OCI-LY3 (cell line): ENCODE results near the gene HS2ST1.

Experiments
- H2AFZ ChIP-seq: fragments of 200-600, 300-600 bp; shearing (Covaris generic); 2 replicates; pipeline ENCODE4 v1.6.0; 2014; ENCODE audit warnings: antibody characterized with exemption, low read depth, low read length
- H3K27ac ChIP-seq: fragments of 200-600, 300-600 bp; sonication (generic); 2 replicates; pipeline ENCODE4 v1.5.1; 2014; ENCODE audit warnings: mild to moderate bottlenecking, low read length, moderate library complexity, mixed read lengths
- H3K27me3 ChIP-seq: fragments of 200-600, 300-600 bp; sonication (generic); 2 replicates; pipeline ENCODE4 v1.6.1; 2014; ENCODE audit warnings: low read depth, low read length, mixed read lengths
- H3K36me3 ChIP-seq: fragments of 200-600, 300-600 bp; sonication (generic); replicated peaks from 2 replicates; pipeline ENCODE3; 2014; ENCODE audit warnings: low read depth, low read length, mixed read lengths
- H3K4me1 ChIP-seq: fragments of 300-600, 200-600 bp; sonication (generic); 2 replicates; pipeline ENCODE4 v1.6.1; 2014; ENCODE audit warnings: low read length, mixed read lengths
- H3K4me2 ChIP-seq: fragments of 200-600, 300-600 bp; sonication (generic); 2 replicates; pipeline ENCODE4 v1.6.1; 2014; ENCODE audit warnings: low read length, mixed read lengths
- H3K4me3 ChIP-seq: fragments of 300-600, 200-600 bp; sonication (generic); 2 replicates; pipeline ENCODE4 v1.5.1; 2014; ENCODE audit warnings: antibody characterized with exemption, mild to moderate bottlenecking, low read length, moderate library complexity
- H3K79me2 ChIP-seq: fragments of 300-600, 200-600 bp; shearing (Covaris generic); 2 replicates; pipeline ENCODE4 v1.6.1; 2014; ENCODE audit warnings: mild to moderate bottlenecking, low read length, mixed read lengths
- H3K9ac ChIP-seq: fragments of 300-600, 200-600 bp; shearing (Covaris generic); 2 replicates; pipeline ENCODE4 v1.6.0; 2014; ENCODE audit warnings: mild to moderate bottlenecking, low read length, moderate library complexity
- H3K9me3 ChIP-seq: fragments of 200-600, 300-600 bp; shearing (Covaris generic); 2 replicates; pipeline ENCODE4 v1.6.1; 2014; ENCODE audit warnings: low read length, mixed read lengths; ENCODE audit not compliant: insufficient read depth
- H4K20me1 ChIP-seq: fragments of 200-600, 300-600 bp; sonication (generic); 2 replicates; pipeline ENCODE4 v1.6.1; 2016; ENCODE audit warnings: low read length, mixed read lengths; ENCODE audit not compliant: insufficient read depth
- EZH2phosphoT487 ChIP-seq: fragments of 200-600 bp; shearing (Covaris generic); IDR thresholded peaks from 2 replicates; pipeline ENCODE4 v1.6.1; 2018; ENCODE audit warnings: antibody characterized with exemption, mixed run types, low read depth
- TF ChIP-seq, protein P1 (sequence below): fragments of 200-600, 300-600 bp; sonication (generic); IDR thresholded peaks from 2 replicates; pipeline ENCODE4 v1.5.1; 2014; ENCODE audit warnings: antibody characterized with exemption, low read length, low read depth

HS2ST1 gene

DNA sequence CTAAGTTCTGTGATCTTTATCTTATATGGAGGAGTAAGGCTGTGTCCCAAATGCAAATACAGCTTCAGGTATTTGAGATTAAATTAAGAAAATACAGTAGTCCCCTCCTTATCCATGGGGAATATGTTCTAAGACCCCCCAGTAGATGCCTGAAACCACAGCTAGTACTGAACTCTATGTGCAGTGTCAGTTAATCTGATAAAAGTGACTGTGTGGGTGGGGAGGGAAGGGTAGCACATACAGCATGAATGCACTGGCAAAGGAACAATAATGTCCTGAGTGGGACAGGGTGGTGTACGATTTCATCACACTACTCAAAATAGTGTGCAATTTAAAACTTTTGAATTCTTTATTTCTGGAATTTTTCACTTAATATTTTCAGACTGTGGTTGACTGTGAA, 83.1 kb downstream of the HS2ST1 start:
- TF ChIP-seq, protein P1, sequence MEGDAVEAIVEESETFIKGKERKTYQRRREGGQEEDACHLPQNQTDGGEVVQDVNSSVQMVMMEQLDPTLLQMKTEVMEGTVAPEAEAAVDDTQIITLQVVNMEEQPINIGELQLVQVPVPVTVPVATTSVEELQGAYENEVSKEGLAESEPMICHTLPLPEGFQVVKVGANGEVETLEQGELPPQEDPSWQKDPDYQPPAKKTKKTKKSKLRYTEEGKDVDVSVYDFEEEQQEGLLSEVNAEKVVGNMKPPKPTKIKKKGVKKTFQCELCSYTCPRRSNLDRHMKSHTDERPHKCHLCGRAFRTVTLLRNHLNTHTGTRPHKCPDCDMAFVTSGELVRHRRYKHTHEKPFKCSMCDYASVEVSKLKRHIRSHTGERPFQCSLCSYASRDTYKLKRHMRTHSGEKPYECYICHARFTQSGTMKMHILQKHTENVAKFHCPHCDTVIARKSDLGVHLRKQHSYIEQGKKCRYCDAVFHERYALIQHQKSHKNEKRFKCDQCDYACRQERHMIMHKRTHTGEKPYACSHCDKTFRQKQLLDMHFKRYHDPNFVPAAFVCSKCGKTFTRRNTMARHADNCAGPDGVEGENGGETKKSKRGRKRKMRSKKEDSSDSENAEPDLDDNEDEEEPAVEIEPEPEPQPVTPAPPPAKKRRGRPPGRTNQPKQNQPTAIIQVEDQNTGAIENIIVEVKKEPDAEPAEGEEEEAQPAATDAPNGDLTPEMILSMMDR = no peak
- no peak for TF ChIP-seq EZH2phosphoT487
- Histone ChIP-seq H3K4me2 (no peak overlapping the region), H3K4me1 (peaks cover 21% of the 10 kb centered on the region), H3K36me3 (no peaks in the 10 kb centered on the region), H4K20me1 (no peaks in the 10 kb centered on the region), H3K4me3 (no peak overlapping the region), H3K27me3 (no peaks in the 10 kb centered on the region), H3K9ac (no peak overlapping the region), H3K79me2 (peaks cover 23% of the 10 kb centered on the region; the same call in 1 of the 2 replicates), H3K27ac (no peak overlapping the region), H3K9me3 (no peaks in the 10 kb centered on the region), H2AFZ (no peak overlapping the region)

DNA sequence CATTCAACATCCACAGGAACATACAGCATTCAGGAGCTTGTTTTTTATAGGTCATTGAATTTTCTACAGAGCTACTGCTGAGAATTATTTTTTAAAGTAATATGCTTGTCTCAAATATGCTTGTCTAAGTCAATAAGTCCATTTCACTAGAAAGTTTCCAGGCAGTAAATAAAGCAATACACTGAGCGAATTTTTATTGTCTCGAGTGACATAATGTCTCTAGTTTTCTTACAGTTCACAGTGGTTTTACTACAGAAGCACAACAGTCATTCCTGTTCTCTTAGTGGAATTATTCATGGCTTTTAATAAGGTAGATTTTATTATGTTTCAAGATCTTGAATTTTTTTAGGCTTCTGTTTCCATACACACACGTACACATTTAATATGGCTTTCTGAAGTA, 83.8 kb downstream of the HS2ST1 start:
- peaks cover 21% of the 10 kb centered on the region for H3K4me1 ChIP-seq
- H3K36me3 ChIP-seq = no peaks in the 10 kb centered on the region
- no peak overlapping the region for H3K9ac ChIP-seq
- no peaks in the 10 kb centered on the region for H3K9me3 ChIP-seq
- H4K20me1 ChIP-seq = no peaks in the 10 kb centered on the region
- no peak for TF ChIP-seq EZH2phosphoT487
- TF ChIP-seq, protein P1 = no peak
- H3K27ac ChIP-seq = no peak overlapping the region
- no peak overlapping the region for H2AFZ ChIP-seq
- peaks cover 28% of the 10 kb centered on the region; the same call in 1 of the 2 replicates for H3K79me2 ChIP-seq
- 0 out of 2 replicates have a peak overlapping the region, but pooled peaks have one; percentile 2 for H3K4me2 ChIP-seq
- no peak overlapping the region for H3K4me3 ChIP-seq
- H3K27me3 ChIP-seq = no peaks in the 10 kb centered on the region

DNA sequence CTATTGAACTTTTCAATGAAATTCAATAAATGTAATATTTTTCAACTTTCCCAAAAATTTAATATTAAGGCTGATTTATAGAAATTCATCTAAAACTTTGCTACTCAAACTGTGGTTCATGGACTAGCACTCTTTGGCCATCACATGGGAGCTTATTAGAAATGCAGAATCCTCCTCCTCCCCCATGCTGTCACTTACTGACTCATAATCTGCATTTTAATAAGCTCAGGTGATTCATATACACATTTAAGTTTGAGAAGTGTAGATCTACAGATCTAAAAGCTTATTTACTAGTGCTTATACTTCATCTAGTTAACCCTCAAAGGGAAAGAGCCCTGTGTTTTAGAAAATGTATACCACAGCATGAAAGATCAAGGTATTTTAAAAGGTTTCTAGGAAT, 84.3 kb downstream of the HS2ST1 start:
- Histone ChIP-seq H3K27ac (no peak overlapping the region), H3K4me2 (0 out of 2 replicates have a peak overlapping the region, but pooled peaks have one; percentile 2), H2AFZ (no peak overlapping the region), H3K4me3 (no peak overlapping the region), H3K27me3 (no peaks in the 10 kb centered on the region), H3K4me1 (peaks cover 21% of the 10 kb centered on the region), H3K9ac (no peak overlapping the region), H4K20me1 (no peaks in the 10 kb centered on the region), H3K79me2 (peaks cover 28% of the 10 kb centered on the region; the same call in 1 of the 2 replicates), H3K36me3 (no peaks in the 10 kb centered on the region), H3K9me3 (no peaks in the 10 kb centered on the region)
- no peak for TF ChIP-seq EZH2phosphoT487
- TF ChIP-seq, protein P1 = no peak

DNA sequence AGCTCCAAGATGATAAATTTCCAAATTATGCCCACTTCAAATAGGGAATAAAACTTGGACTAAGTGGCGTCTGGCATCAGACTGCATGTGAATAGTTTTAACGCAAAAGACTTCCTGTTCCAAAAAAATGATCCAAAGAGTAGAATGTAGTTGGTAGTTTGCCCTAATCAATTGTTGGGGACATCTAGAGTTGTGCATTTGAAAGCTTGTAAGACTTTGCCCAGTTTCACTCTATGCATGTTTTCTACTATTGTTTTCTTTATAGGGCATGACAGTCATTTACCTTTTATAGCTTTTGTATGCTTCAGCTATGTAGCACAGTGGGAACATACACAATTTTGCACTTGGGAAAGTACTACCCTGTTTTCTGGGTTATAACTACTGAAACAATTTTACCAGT, 86.0 kb downstream of the HS2ST1 start:
- Histone ChIP-seq H3K27me3 (no peaks in the 10 kb centered on the region), H3K4me2 (no peak overlapping the region), H4K20me1 (no peaks in the 10 kb centered on the region), H3K9ac (no peak overlapping the region), H3K79me2 (peaks cover 27% of the 10 kb centered on the region; the same call in 1 of the 2 replicates), H3K4me1 (peaks cover 11% of the 10 kb centered on the region), H3K9me3 (no peaks in the 10 kb centered on the region), H3K27ac (no peak overlapping the region), H3K4me3 (no peak overlapping the region), H3K36me3 (no peaks in the 10 kb centered on the region), H2AFZ (no peak overlapping the region)
- TF ChIP-seq, protein P1 = no peak
- no peak for TF ChIP-seq EZH2phosphoT487
